ENCODE results near the gene ZNF69. TPM values are rescaled to one million over a fixed set of nuclear protein-coding genes. Genes with fewer than 3 reads are reported as not detected.

The ZNF69 gene
- total and polyA plus RNA-seq, 2 of the 13 experiments (the other 11 are each of a cell fraction or from before 2014, with no cell fraction given), result 9.6 to 21.0 TPM

DNA sequence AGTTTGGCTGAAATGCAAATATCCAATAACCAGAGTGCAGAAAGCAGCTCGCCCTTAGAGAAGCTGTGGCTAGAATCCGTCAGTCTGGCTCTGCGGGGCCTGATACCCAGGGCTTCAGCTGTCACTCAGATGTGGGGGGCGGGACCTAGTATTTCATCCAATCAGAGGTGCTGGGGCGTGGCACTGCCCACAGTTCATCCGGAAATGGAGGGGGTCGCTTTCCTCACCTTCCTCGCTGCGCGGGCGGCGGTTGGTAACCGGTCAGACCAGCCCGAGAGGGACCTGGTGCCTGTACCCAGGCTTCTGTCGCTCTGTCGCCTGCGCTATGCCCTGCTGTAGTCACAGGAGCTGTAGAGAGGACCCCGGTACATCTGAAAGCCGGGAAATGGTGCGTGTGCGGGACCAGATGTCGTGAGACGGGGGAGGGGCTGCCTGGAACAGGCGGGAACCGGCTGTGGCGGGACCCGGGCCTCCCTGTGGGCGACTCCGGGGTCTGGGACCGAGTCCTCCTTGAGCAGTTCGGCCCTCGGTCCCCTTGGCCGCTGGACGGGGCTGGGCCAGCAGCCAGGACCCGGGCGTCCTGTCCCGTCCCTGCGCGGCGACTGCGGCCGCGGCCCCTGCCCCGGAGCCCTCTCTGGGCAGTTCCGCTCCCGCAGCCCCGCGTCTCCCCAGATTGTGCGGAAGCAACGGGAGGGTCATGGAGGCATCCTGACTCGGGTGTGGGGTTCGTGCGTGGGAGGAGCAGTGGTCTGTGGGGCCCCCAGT is 37.5 kb downstream of the ZNF69 start, which contains the start of gene ZNF700 (continued):
- TF ChIP-seq KAT7 (CRISPR knock-in tag; IDR thresholded peaks at IDR 0.05; ENCODE audit: borderline replicate concordance) (peak; percentile 43; the same call in 1 of the 2 replicates), ZNF383 (CRISPR knock-in tag; IDR thresholded peaks at IDR 0.05; ENCODE audit: borderline replicate concordance) (no peak), FOXP1 (IDR thresholded peaks at IDR 0.05) (no peak), FOXP1 (CRISPR knock-in tag; IDR thresholded peaks at IDR 0.05) (no peak), ZNF256 (CRISPR knock-in tag; conservative IDR thresholded peaks at IDR 0.05) (no peak), ZSCAN20 (CRISPR knock-in tag; IDR thresholded peaks at IDR 0.05; ENCODE audit: borderline replicate concordance) (no peak), ZNF615 (CRISPR knock-in tag; IDR thresholded peaks at IDR 0.05; ENCODE audit: borderline replicate concordance) (no peak; the same call in 1 of the 2 replicates), ELF1 (CRISPR knock-in tag; IDR thresholded peaks at IDR 0.05) (peak; percentile 81), RARA (CRISPR knock-in tag; IDR thresholded peaks at IDR 0.05) (no peak; the same call in 1 of the 2 replicates), FOXK2 (IDR thresholded peaks at IDR 0.05) (no peak), ZNF816 (CRISPR knock-in tag; IDR thresholded peaks at IDR 0.05; ENCODE audit: borderline replicate concordance) (0 out of 2 replicates have a peak, but pooled peaks have one; percentile 46), SRF (IDR thresholded peaks at IDR 0.05; ENCODE audit: low read depth, low read length) (no peak), GABPB1 (CRISPR knock-in tag; IDR thresholded peaks at IDR 0.05) (peak; percentile 92), YEATS4 (CRISPR knock-in tag; IDR thresholded peaks at IDR 0.05; ENCODE audit: borderline replicate concordance) (peak; percentile 54; the same call in 1 of the 2 replicates), POLR2AphosphoS5 (IDR thresholded peaks at IDR 0.05; ENCODE audit: low read depth, low read length) (peak; percentile 90), ZSCAN31 (CRISPR knock-in tag; IDR thresholded peaks at IDR 0.05; ENCODE audit: low read depth) (peak; percentile 68; the same call in 1 of the 2 replicates), MEF2D (CRISPR knock-in tag; IDR thresholded peaks at IDR 0.05) (peak; percentile 35; the same call in 1 of the 2 replicates), ZMYM2 (CRISPR knock-in tag; IDR thresholded peaks at IDR 0.05) (no peak; the same call in 1 of the 2 replicates), ZSCAN9 (CRISPR knock-in tag; IDR thresholded peaks at IDR 0.05; ENCODE audit: borderline replicate concordance) (0 out of 2 replicates have a peak, but pooled peaks have one; percentile 47), GTF2F1 (IDR thresholded peaks at IDR 0.05; ENCODE audit: low read length) (no peak), ZNF563 (CRISPR knock-in tag; IDR thresholded peaks at IDR 0.05) (peak; percentile 82), NFYC (CRISPR knock-in tag; IDR thresholded peaks at IDR 0.05) (peak; percentile 86), NRL (CRISPR knock-in tag; IDR thresholded peaks at IDR 0.05; ENCODE audit: borderline replicate concordance) (no peak; the same call in 1 of the 2 replicates)
- TF ChIP-seq, protein P1, sequence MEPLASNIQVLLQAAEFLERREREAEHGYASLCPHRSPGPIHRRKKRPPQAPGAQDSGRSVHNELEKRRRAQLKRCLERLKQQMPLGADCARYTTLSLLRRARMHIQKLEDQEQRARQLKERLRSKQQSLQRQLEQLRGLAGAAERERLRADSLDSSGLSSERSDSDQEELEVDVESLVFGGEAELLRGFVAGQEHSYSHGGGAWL (CRISPR knock-in tag; IDR thresholded peaks at IDR 0.05), result peak; percentile 71; the same call in 1 of the 2 replicates
- TF ChIP-seq, protein P2, sequence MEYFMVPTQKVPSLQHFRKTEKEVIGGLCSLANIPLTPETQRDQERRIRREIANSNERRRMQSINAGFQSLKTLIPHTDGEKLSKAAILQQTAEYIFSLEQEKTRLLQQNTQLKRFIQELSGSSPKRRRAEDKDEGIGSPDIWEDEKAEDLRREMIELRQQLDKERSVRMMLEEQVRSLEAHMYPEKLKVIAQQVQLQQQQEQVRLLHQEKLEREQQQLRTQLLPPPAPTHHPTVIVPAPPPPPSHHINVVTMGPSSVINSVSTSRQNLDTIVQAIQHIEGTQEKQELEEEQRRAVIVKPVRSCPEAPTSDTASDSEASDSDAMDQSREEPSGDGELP (IDR thresholded peaks at IDR 0.05; ENCODE audit: borderline replicate concordance, low read depth), result no peak
- TF ChIP-seq, protein P3, sequence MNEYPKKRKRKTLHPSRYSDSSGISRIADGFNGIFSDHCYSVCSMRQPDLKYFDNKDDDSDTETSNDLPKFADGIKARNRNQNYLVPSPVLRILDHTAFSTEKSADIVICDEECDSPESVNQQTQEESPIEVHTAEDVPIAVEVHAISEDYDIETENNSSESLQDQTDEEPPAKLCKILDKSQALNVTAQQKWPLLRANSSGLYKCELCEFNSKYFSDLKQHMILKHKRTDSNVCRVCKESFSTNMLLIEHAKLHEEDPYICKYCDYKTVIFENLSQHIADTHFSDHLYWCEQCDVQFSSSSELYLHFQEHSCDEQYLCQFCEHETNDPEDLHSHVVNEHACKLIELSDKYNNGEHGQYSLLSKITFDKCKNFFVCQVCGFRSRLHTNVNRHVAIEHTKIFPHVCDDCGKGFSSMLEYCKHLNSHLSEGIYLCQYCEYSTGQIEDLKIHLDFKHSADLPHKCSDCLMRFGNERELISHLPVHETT (CRISPR knock-in tag; conservative IDR thresholded peaks at IDR 0.05), result no peak; the same call in 1 of the 2 replicates
- TF ChIP-seq, protein P4, sequence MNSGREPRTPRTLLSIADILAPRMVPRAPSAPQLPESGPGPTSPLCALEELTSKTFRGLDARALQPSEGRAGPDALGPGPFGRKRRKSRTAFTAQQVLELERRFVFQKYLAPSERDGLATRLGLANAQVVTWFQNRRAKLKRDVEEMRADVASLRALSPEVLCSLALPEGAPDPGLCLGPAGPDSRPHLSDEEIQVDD (CRISPR knock-in tag; IDR thresholded peaks at IDR 0.05; ENCODE audit: borderline replicate concordance), result no peak
- TF ChIP-seq, protein P5, sequence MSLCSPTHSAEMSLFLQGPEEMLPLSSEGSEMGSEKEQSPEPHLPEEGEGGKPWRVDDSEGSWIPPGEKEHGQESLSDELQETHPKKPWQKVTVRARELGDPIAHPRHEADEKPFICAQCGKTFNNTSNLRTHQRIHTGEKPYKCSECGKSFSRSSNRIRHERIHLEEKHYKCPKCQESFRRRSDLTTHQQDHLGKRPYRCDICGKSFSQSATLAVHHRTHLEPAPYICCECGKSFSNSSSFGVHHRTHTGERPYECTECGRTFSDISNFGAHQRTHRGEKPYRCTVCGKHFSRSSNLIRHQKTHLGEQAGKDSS (CRISPR knock-in tag; IDR thresholded peaks at IDR 0.05; ENCODE audit: borderline replicate concordance, low read depth), result no peak
